Measurements from ENCODE around the gene SLAMF6.

GRCh38 chr1:160483505-160484185, 39.4 kb downstream of the SLAMF6 start:
- no peak for TF ChIP-seq EZH2 (IDR thresholded peaks at IDR 0.05; ENCODE audit: borderline replicate concordance)
- TF ChIP-seq CTCF (IDR thresholded peaks at IDR 0.05; ENCODE audit: poor library complexity): no peak
- TF ChIP-seq EZH2phosphoT487 (IDR thresholded peaks at IDR 0.05; ENCODE audit: low read depth, severe bottlenecking, unreplicated experiment): no peak

Measured in hepatocyte (in vitro differentiated cells).